ENCODE results near the gene MLLT10.

- TF ChIP-seq EZH2 (IDR thresholded peaks at IDR 0.05) (no peak), POLR2AphosphoS5 (IDR thresholded peaks at IDR 0.05; ENCODE audit: borderline replicate concordance, low read depth, low read length) (no peak), FOXP2 (optimal IDR thresholded peaks at IDR 0.05; ENCODE audit: control extremely low read depth, extremely low read length, insufficient read depth) (no peak)
These were observed 33.5 kb upstream of the MLLT10 start for GRCh38 chr10:21500578-21500910.
